ENCODE results near the gene ITGA11.

Gene ITGA11

GRCh38 chr15:68353421-68354135 lies 78.4 kb downstream of the ITGA11 start:
- Histone ChIP-seq H3K4me3 (ENCODE audit: low read length) (no peak overlapping the region), H3K27me3 (ENCODE audit: control insufficient read depth, insufficient read depth, low read length) (no peaks in the 10 kb centered on the region), H3K27ac (ENCODE audit: low read depth, low read length) (no peak overlapping the region), H3K9ac (ENCODE audit: low read length) (no peak overlapping the region), H3K36me3 (ENCODE audit: control insufficient read depth, insufficient read depth, low read length) (no peaks in the 10 kb centered on the region), H3K4me1 (ENCODE audit: control insufficient read depth, insufficient read depth, low read length) (no peaks in the 10 kb centered on the region)

- H3K9ac ChIP-seq (ENCODE audit: low read length) = no peak overlapping the region
- H3K27me3 ChIP-seq (ENCODE audit: control insufficient read depth, insufficient read depth, low read length) = no peaks in the 10 kb centered on the region
- no peaks in the 10 kb centered on the region for H3K36me3 ChIP-seq (ENCODE audit: control insufficient read depth, insufficient read depth, low read length)
- peak overlapping the region; percentile 61 for H3K27ac ChIP-seq (ENCODE audit: low read depth, low read length)
- no peaks in the 10 kb centered on the region for H3K4me1 ChIP-seq (ENCODE audit: control insufficient read depth, insufficient read depth, low read length)
- H3K4me3 ChIP-seq (ENCODE audit: low read length) = no peak overlapping the region
These were observed 79.4 kb downstream of the ITGA11 start for GRCh38 chr15:68352401-68353062.

GRCh38 chr15:68349151-68349550 lies 82.8 kb downstream of the ITGA11 start:
- H3K9ac ChIP-seq (ENCODE audit: low read length) = no peak overlapping the region
- H3K4me1 ChIP-seq (ENCODE audit: control insufficient read depth, insufficient read depth, low read length) = no peaks in the 10 kb centered on the region
- H3K4me3 ChIP-seq (ENCODE audit: low read length) = no peak overlapping the region
- no peaks in the 10 kb centered on the region for H3K36me3 ChIP-seq (ENCODE audit: control insufficient read depth, insufficient read depth, low read length)
- H3K27ac ChIP-seq (ENCODE audit: low read depth, low read length) = no peak overlapping the region
- no peaks in the 10 kb centered on the region for H3K27me3 ChIP-seq (ENCODE audit: control insufficient read depth, insufficient read depth, low read length)

- Histone ChIP-seq H3K4me3 (ENCODE audit: low read length) (no peak overlapping the region), H3K9ac (ENCODE audit: low read length) (no peak overlapping the region), H3K36me3 (ENCODE audit: control insufficient read depth, insufficient read depth, low read length) (no peaks in the 10 kb centered on the region), H3K27me3 (ENCODE audit: control insufficient read depth, insufficient read depth, low read length) (no peaks in the 10 kb centered on the region), H3K4me1 (ENCODE audit: control insufficient read depth, insufficient read depth, low read length) (no peaks in the 10 kb centered on the region), H3K27ac (ENCODE audit: low read depth, low read length) (no peak overlapping the region)
These were observed 83.4 kb downstream of the ITGA11 start for GRCh38 chr15:68348606-68349005.

GRCh38 chr15:68348081-68348480 lies 83.9 kb downstream of the ITGA11 start:
- no peak overlapping the region for H3K27ac ChIP-seq (ENCODE audit: low read depth, low read length)
- H3K9ac ChIP-seq (ENCODE audit: low read length) = no peak overlapping the region
- no peaks in the 10 kb centered on the region for H3K27me3 ChIP-seq (ENCODE audit: control insufficient read depth, insufficient read depth, low read length)
- no peak overlapping the region for H3K4me3 ChIP-seq (ENCODE audit: low read length)
- no peaks in the 10 kb centered on the region for H3K36me3 ChIP-seq (ENCODE audit: control insufficient read depth, insufficient read depth, low read length)
- H3K4me1 ChIP-seq (ENCODE audit: control insufficient read depth, insufficient read depth, low read length) = no peaks in the 10 kb centered on the region

GRCh38 chr15:68347392-68347791 lies 84.6 kb downstream of the ITGA11 start:
- Histone ChIP-seq H3K36me3 (ENCODE audit: control insufficient read depth, insufficient read depth, low read length) (no peaks in the 10 kb centered on the region), H3K4me1 (ENCODE audit: control insufficient read depth, insufficient read depth, low read length) (no peaks in the 10 kb centered on the region), H3K9ac (ENCODE audit: low read length) (no peak overlapping the region), H3K27me3 (ENCODE audit: control insufficient read depth, insufficient read depth, low read length) (no peaks in the 10 kb centered on the region), H3K27ac (ENCODE audit: low read depth, low read length) (no peak overlapping the region), H3K4me3 (ENCODE audit: low read length) (no peak overlapping the region)

GRCh38 chr15:68346979-68347378 lies 85.0 kb downstream of the ITGA11 start:
- no peak overlapping the region for H3K27ac ChIP-seq (ENCODE audit: low read depth, low read length)
- H3K4me1 ChIP-seq (ENCODE audit: control insufficient read depth, insufficient read depth, low read length) = no peaks in the 10 kb centered on the region

GRCh38 chr15:68345481-68345880 lies 86.5 kb downstream of the ITGA11 start:
- Histone ChIP-seq H3K27me3 (ENCODE audit: control insufficient read depth, insufficient read depth, low read length) (no peaks in the 10 kb centered on the region), H3K27ac (ENCODE audit: low read depth, low read length) (no peak overlapping the region), H3K9ac (ENCODE audit: low read length) (no peak overlapping the region), H3K4me1 (ENCODE audit: control insufficient read depth, insufficient read depth, low read length) (no peaks in the 10 kb centered on the region), H3K4me3 (ENCODE audit: low read length) (no peak overlapping the region), H3K36me3 (ENCODE audit: control insufficient read depth, insufficient read depth, low read length) (no peaks in the 10 kb centered on the region)

More at GRCh38 chr15:68346979-68347378, 85.0 kb downstream of the ITGA11 start:
- H3K27me3 ChIP-seq (ENCODE audit: control insufficient read depth, insufficient read depth, low read length) = no peaks in the 10 kb centered on the region
- no peak overlapping the region for H3K9ac ChIP-seq (ENCODE audit: low read length)
- H3K36me3 ChIP-seq (ENCODE audit: control insufficient read depth, insufficient read depth, low read length) = no peaks in the 10 kb centered on the region
- no peak overlapping the region for H3K4me3 ChIP-seq (ENCODE audit: low read length)

- no peak overlapping the region for H3K27ac ChIP-seq (ENCODE audit: low read depth, low read length)
- H3K27me3 ChIP-seq (ENCODE audit: control insufficient read depth, insufficient read depth, low read length) = no peaks in the 10 kb centered on the region
- H3K4me3 ChIP-seq (ENCODE audit: low read length) = no peak overlapping the region
- no peak overlapping the region for H3K9ac ChIP-seq (ENCODE audit: low read length)
- H3K36me3 ChIP-seq (ENCODE audit: control insufficient read depth, insufficient read depth, low read length) = no peaks in the 10 kb centered on the region
- no peaks in the 10 kb centered on the region for H3K4me1 ChIP-seq (ENCODE audit: control insufficient read depth, insufficient read depth, low read length)
These were observed 87.4 kb downstream of the ITGA11 start for GRCh38 chr15:68344600-68344999.

- Histone ChIP-seq H3K27ac (ENCODE audit: low read depth, low read length) (no peak overlapping the region), H3K9ac (ENCODE audit: low read length) (no peak overlapping the region), H3K36me3 (ENCODE audit: control insufficient read depth, insufficient read depth, low read length) (no peaks in the 10 kb centered on the region), H3K27me3 (ENCODE audit: control insufficient read depth, insufficient read depth, low read length) (no peaks in the 10 kb centered on the region), H3K4me3 (ENCODE audit: low read length) (no peak overlapping the region), H3K4me1 (ENCODE audit: control insufficient read depth, insufficient read depth, low read length) (no peaks in the 10 kb centered on the region)
These were observed 88.3 kb downstream of the ITGA11 start for GRCh38 chr15:68343579-68344225.

GRCh38 chr15:68341760-68342725 lies 89.9 kb downstream of the ITGA11 start:
- Histone ChIP-seq H3K9ac (ENCODE audit: low read length) (no peak overlapping the region), H3K4me3 (ENCODE audit: low read length) (no peak overlapping the region), H3K4me1 (ENCODE audit: control insufficient read depth, insufficient read depth, low read length) (no peaks in the 10 kb centered on the region), H3K27me3 (ENCODE audit: control insufficient read depth, insufficient read depth, low read length) (no peaks in the 10 kb centered on the region), H3K27ac (ENCODE audit: low read depth, low read length) (no peak overlapping the region), H3K36me3 (ENCODE audit: control insufficient read depth, insufficient read depth, low read length) (no peaks in the 10 kb centered on the region)

All from rectal smooth muscle tissue (tissue), 1 donor.